Esophagus squamous epithelium (tissue), 4 donors: Measurements from ENCODE around the gene EIF4E.

Experiments used
- POLR2A ChIP-seq, 4 donors: fragments of 450-650 bp; IDR thresholded peaks; one replicate each; pipeline ENCODE4 v1.6.1; 2017; ENCODE audit warnings: antibody characterized with exemption in 4 of 4, mild to moderate bottlenecking in 4 of 4, moderate library complexity in 3 of 4
- TF ChIP-seq, protein P1 (sequence below), 6 experiments: fragments of 450-650 bp in 4 of 6; fragments of 200-600 bp in 2 of 6; sonication (generic) in 2 of 6; IDR thresholded peaks; one replicate each; pipeline ENCODE4 v1.5.1; 2016 to 2019; ENCODE audit warnings: antibody characterized with exemption in 6 of 6, mild to moderate bottlenecking in 4 of 6, moderate library complexity in 4 of 6

DNA sequence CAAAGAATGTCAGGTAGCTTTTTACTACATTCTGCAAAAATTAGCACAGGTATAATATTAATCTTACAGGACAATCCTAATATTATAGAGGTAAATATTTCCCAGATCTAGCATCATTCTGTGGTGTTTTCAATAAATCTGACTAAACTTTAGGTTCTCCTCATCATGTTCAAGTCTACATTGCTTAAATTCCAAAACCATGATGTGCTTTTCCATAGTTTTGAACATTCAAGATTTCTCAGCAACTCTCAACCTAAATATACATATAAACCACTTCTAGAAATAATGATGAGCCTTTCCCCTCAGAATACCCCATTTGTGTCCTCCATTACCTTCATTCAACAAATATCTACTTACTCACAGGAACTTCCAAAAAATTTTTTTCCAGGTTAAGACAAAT lies 23.1 kb downstream of the EIF4E start:
- TF ChIP-seq POLR2A (IDR thresholded peaks at IDR 0.05), result no peak
- TF ChIP-seq, protein P1, sequence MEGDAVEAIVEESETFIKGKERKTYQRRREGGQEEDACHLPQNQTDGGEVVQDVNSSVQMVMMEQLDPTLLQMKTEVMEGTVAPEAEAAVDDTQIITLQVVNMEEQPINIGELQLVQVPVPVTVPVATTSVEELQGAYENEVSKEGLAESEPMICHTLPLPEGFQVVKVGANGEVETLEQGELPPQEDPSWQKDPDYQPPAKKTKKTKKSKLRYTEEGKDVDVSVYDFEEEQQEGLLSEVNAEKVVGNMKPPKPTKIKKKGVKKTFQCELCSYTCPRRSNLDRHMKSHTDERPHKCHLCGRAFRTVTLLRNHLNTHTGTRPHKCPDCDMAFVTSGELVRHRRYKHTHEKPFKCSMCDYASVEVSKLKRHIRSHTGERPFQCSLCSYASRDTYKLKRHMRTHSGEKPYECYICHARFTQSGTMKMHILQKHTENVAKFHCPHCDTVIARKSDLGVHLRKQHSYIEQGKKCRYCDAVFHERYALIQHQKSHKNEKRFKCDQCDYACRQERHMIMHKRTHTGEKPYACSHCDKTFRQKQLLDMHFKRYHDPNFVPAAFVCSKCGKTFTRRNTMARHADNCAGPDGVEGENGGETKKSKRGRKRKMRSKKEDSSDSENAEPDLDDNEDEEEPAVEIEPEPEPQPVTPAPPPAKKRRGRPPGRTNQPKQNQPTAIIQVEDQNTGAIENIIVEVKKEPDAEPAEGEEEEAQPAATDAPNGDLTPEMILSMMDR (IDR thresholded peaks at IDR 0.05), result no peak
